GM19240 (cell line): Measurements from ENCODE around the gene ARSG.

Experiments used
- DNase-seq: peaks from one replicate; pipeline ENCODE4 v3.0.0; 2011; ENCODE audit warnings: low spot score; ENCODE audit not compliant: insufficient read length

ARSG gene

GRCh38 chr17:68468788-68469187, 177.5 kb downstream of the ARSG start:
- DNase-seq: no peak
